GM21381 (cell line): ENCODE measurements around the gene USP32.
"Not testable (repeated sequence)": the region's sequence is repeated elsewhere in the genome, so short reads cannot be mapped to it uniquely, and the experiment has no call there.

Experiments
- ATAC-seq: cut with Tn5 transposase; IDR thresholded peaks from one replicate; pipeline ENCODE4 v1.9.1; 2021; ENCODE audit warnings: mild to moderate bottlenecking, moderate library complexity; ENCODE audit not compliant: unreplicated experiment

Gene USP32

GRCh38 chr17:60247836-60248461 lies 144.0 kb downstream of the USP32 start:
- ATAC-seq, result no peak

- ATAC-seq, result no peak
Measured at GRCh38 chr17:60244656-60245055, 147.3 kb downstream of the USP32 start.

- ATAC-seq, result no peak
Measured at GRCh38 chr17:60240290-60240689, 151.6 kb downstream of the USP32 start.

- no peak for ATAC-seq
Measured at GRCh38 chr17:60231691-60232090, 160.2 kb downstream of the USP32 start.

- no peak for ATAC-seq
Measured at GRCh38 chr17:60231234-60231633, 160.7 kb downstream of the USP32 start.

- ATAC-seq, result no peak
Measured at GRCh38 chr17:60230358-60230757, 161.6 kb downstream of the USP32 start.

GRCh38 chr17:60229188-60229802 lies 162.6 kb downstream of the USP32 start:
- no peak for ATAC-seq

- ATAC-seq, result not testable (repeated sequence)
Measured at GRCh38 chr17:60227276-60227675, 164.7 kb downstream of the USP32 start.

- no peak for ATAC-seq
Measured at GRCh38 chr17:60224064-60224463, 167.9 kb downstream of the USP32 start.

GRCh38 chr17:60223456-60223855 lies 168.5 kb downstream of the USP32 start:
- ATAC-seq, result no peak

- ATAC-seq, result not testable (repeated sequence)
Measured at GRCh38 chr17:60218774-60219173, 173.2 kb downstream of the USP32 start.

GRCh38 chr17:60215895-60216294 lies 176.0 kb downstream of the USP32 start:
- ATAC-seq, result not testable (repeated sequence)

- not testable (repeated sequence) for ATAC-seq
Measured at GRCh38 chr17:60211282-60211681, 180.7 kb downstream of the USP32 start.

- not testable (repeated sequence) for ATAC-seq
Measured at GRCh38 chr17:60208302-60208701, 183.6 kb downstream of the USP32 start.

GRCh38 chr17:60205782-60206181 lies 186.2 kb downstream of the USP32 start:
- not testable (repeated sequence) for ATAC-seq

GRCh38 chr17:60198630-60199029 lies 193.3 kb downstream of the USP32 start:
- ATAC-seq, result not testable (repeated sequence)

- ATAC-seq, result not testable (repeated sequence)
Measured at GRCh38 chr17:60194141-60194540, 197.8 kb downstream of the USP32 start.

- no peak for ATAC-seq
Measured at GRCh38 chr17:60193482-60193881, 198.5 kb downstream of the USP32 start.

GRCh38 chr17:60193032-60193431 lies 198.9 kb downstream of the USP32 start:
- ATAC-seq, result not testable (repeated sequence)

- ATAC-seq, result not testable (repeated sequence)
Measured at GRCh38 chr17:60190032-60190431, 201.9 kb downstream of the USP32 start.

GRCh38 chr17:60188759-60189158 lies 203.2 kb downstream of the USP32 start:
- no peak for ATAC-seq
